ENCODE measurements around the gene PLA2G4D. TPM values are rescaled to one million over a fixed set of nuclear protein-coding genes. Genes with fewer than 3 reads are reported as not detected.

PLA2G4D gene
- total and polyA plus RNA-seq, 10 of the 15 experiments (the other 5 are each of a cell fraction or from before 2014, with no cell fraction given) = 0.03 TPM; not detected in 9

GRCh38 chr15:42057799-42058646 lies 36.3 kb downstream of the PLA2G4D start:
- H3K27ac ChIP-seq (ENCODE audit: control insufficient read depth, insufficient read depth) = no peak overlapping the region
- FAIRE-seq (no peak), ATAC-seq (no peak), DNase-seq (ENCODE audit: low read depth, low spot score) (no peak)
- in situ Hi-C loops (cut with MboI) = no loop called here
- WGBS (ENCODE audit: insufficient coverage, insufficient replicate concordance, low lambda C conversion rate, missing lambda C conversion rate) = 34% methylated on average over 6 of the region's 6 CpGs
- H3K4me1 ChIP-seq (ENCODE audit: control insufficient read depth, insufficient read depth, low read length) = peaks cover 4% of the 10 kb centered on the region; the same call in 1 of the 2 replicates
- no peak overlapping the region for H3K4me3 ChIP-seq
- no peaks in the 10 kb centered on the region for H3K9me3 ChIP-seq (replicated peaks; ENCODE audit: control insufficient read depth, insufficient read depth, low read length)
- SMC1A ChIA-PET (ENCODE audit: uncharacterized antibody, unreplicated experiment) = interaction anchor here (0.6 to 6.3 kb wide), 8 partner anchors 10 to 467 kb away, joined by 3 to 49 read pairs (median 4); no protein-coding TSS in a partner anchor
- no peak overlapping the region for H2AFZ ChIP-seq (ENCODE audit: control insufficient read depth, low read depth, low read length)
- POLR2A ChIA-PET = interaction anchor here (0.7 kb wide), 1 partner anchor 68 kb away, joined by 3 read pairs; no protein-coding TSS in a partner anchor
- H4K20me1 ChIP-seq (ENCODE audit: control insufficient read depth, insufficient read depth) = no peaks in the 10 kb centered on the region; the same call in 1 of the 2 replicates
- no peaks in the 10 kb centered on the region for H3K36me3 ChIP-seq (ENCODE audit: control insufficient read depth in 2 of 2, insufficient read depth in 2 of 2, low read length in 1 of 2)
- no peak for TF ChIP-seq CHD1 (IDR thresholded peaks at IDR 0.05; ENCODE audit: low read depth, low read length)
- no peak for TF ChIP-seq BMI1 (IDR thresholded peaks at IDR 0.05; ENCODE audit: borderline replicate concordance)
- no peak for TF ChIP-seq HSF1 (IDR thresholded peaks at IDR 0.05; ENCODE audit: low read depth, low read length)
- no peak for TF ChIP-seq SREBF2 (IDR thresholded peaks at IDR 0.05; ENCODE audit: low read length)
- CTCF ChIA-PET = interaction anchor here (0.9 to 6.7 kb wide), 9 partner anchors 16 to 369 kb away, joined by 3 to 137 read pairs (median 4); no protein-coding TSS in a partner anchor
- peaks cover 0 to 4% of the 10 kb centered on the region in 2 experiments; a peak in 2 of 4 replicates for H3K27me3 ChIP-seq (replicated peaks in 1 of 2; ENCODE audit: control insufficient read depth in 2 of 2, insufficient read depth in 2 of 2, low read length in 1 of 2)
- no peak overlapping the region for H3K9ac ChIP-seq (ENCODE audit: control insufficient read depth, insufficient read depth, low read length)
- intact Hi-C loops (cut with micrococcal nuclease; ENCODE audit: unreplicated experiment) = no loop called here
- RAD21 ChIA-PET (ENCODE audit: unreplicated experiment) = interaction anchor here (1.5 to 3.8 kb wide), 2 partner anchors 62 to 69 kb away, joined by 4 to 38 read pairs; no protein-coding TSS in a partner anchor
- BruUV-seq (replicated peaks) = no TSS peak
- no peak overlapping the region for H3K4me2 ChIP-seq (ENCODE audit: control insufficient read depth, insufficient read depth)
- no peaks in the 10 kb centered on the region for H3K79me2 ChIP-seq (ENCODE audit: control insufficient read depth, insufficient read depth, low read length)

Measured in GM12878 (cell line).